Caco-2 (cell line): ENCODE measurements around the gene DIS3L2. TPM values are rescaled to one million over a fixed set of nuclear protein-coding genes. Genes with fewer than 3 reads are reported as not detected.
A peak's percentile ranks its signal among the peaks of the same experiment; 100 is the strongest.

Source experiments
- BruUV-seq: library from RNA; stranded (reverse); fragments of 400-500 nt; replicated peaks from 2 replicates; lab custom pipeline; 2021; lab: Mats Ljungman, UMichigan
- CTCF ChIA-PET: fragments of 300-600 bp; sonication (Branson Sonifier 250); formaldehyde crosslinking; loops from one replicate; lab custom pipeline; 2022; ENCODE audit warnings: antibody characterized with exemption; lab: Charles Lee
- POLR2A ChIA-PET: fragments of 300-600 bp; sonication (Branson Sonifier 250); formaldehyde crosslinking; loops from one replicate; lab custom pipeline; 2022; ENCODE audit warnings: antibody characterized with exemption; lab: Charles Lee
- DNase-seq, 2 experiments: peaks; one replicate each; pipeline versions ENCODE4 v3.0.0 to v3.0.0-alpha.2; 2020 to 2022
- H3K27me3 ChIP-seq: replicated peaks from 2 replicates; pipeline ENCODE4 v1.6.0; 2011; ENCODE audit warnings: low read length; ENCODE audit not compliant: control insufficient read depth, insufficient read depth
- H3K36me3 ChIP-seq: 2 replicates; pipeline ENCODE4 v1.5.1; 2011; ENCODE audit warnings: low read length; ENCODE audit not compliant: control insufficient read depth, insufficient read depth
- H3K4me1 ChIP-seq: fragments of 250-450 bp; sonication (Bioruptor Pico); 2 replicates; pipeline ENCODE4 v1.5.1; 2020; ENCODE audit warnings: mild to moderate bottlenecking
- H3K4me3 ChIP-seq: 2 replicates; pipeline ENCODE4 v1.5.1; 2011; ENCODE audit warnings: low read depth, mild to moderate bottlenecking, control low read depth, low read length
- H3K9me3 ChIP-seq: fragments of 250-450 bp; sonication (Bioruptor Pico); 2 replicates; pipeline ENCODE4 v1.5.1; 2020; ENCODE audit warnings: mild to moderate bottlenecking, moderate library complexity
- H3K27ac Mint-ChIP-seq: one replicate; pipeline ENCODE4 v1.8.0; 2022; ENCODE audit warnings: mixed read lengths; ENCODE audit not compliant: unreplicated experiment
- H3K27me3 Mint-ChIP-seq: one replicate; pipeline ENCODE4 v1.8.0; 2022; ENCODE audit warnings: mixed read lengths; ENCODE audit not compliant: insufficient read depth, unreplicated experiment
- H3K36me3 Mint-ChIP-seq: one replicate; pipeline ENCODE4 v1.8.0; 2022; ENCODE audit warnings: mild to moderate bottlenecking, mixed read lengths; ENCODE audit not compliant: insufficient read depth, unreplicated experiment
- H3K4me1 Mint-ChIP-seq: one replicate; pipeline ENCODE4 v1.8.0; 2022; ENCODE audit warnings: low read depth, mixed read lengths; ENCODE audit not compliant: unreplicated experiment
- H3K4me3 Mint-ChIP-seq: one replicate; pipeline ENCODE4 v1.8.0; 2022; ENCODE audit warnings: mild to moderate bottlenecking, moderate library complexity, mixed read lengths; ENCODE audit not compliant: unreplicated experiment
- H3K9me3 Mint-ChIP-seq: one replicate; pipeline ENCODE4 v1.8.0; 2022; ENCODE audit warnings: mixed read lengths; ENCODE audit not compliant: unreplicated experiment
- CTCF ChIP-seq, 2 experiments: fragments of 200-600 bp in 1 of 2; IDR thresholded peaks; 1 replicate in 1 of 2; 2 replicates in 1 of 2; pipeline versions ENCODE4 v1.5.1 to v1.8.0; 2011 to 2022; ENCODE audit warnings: antibody characterized with exemption in 1 of 2, control low read depth in 1 of 2, inconsistent platforms in 1 of 2, low read depth in 1 of 2, low read length in 1 of 2, mild to moderate bottlenecking in 1 of 2, moderate library complexity in 1 of 2; ENCODE audit not compliant: insufficient read depth in 1 of 2, severe bottlenecking in 1 of 2, unreplicated experiment in 1 of 2
- intact Hi-C: fragments of 100-400 bp; cut with micrococcal nuclease; formaldehyde crosslinking; loops from one replicate; pipeline ENCODE4 v1.10.0; 2022; ENCODE audit not compliant: unreplicated experiment
- total RNA-seq: library from RNA; stranded (reverse); gene quantifications from 2 replicates; pipeline ENCODE4 v1.2.3, GENCODE V29; 2022

DIS3L2 gene
- total RNA-seq, 1 experiment from 2014 or later: 15.5 TPM

- Histone ChIP-seq H3K9me3 (no peaks in the 10 kb centered on the region), H3K36me3 (no peaks in the 10 kb centered on the region), H3K4me3 (no peak overlapping the region), H3K27me3 (no peaks in the 10 kb centered on the region), H3K4me1 (peaks cover 6% of the 10 kb centered on the region)
- TF ChIP-seq CTCF (IDR thresholded peaks at IDR 0.05; ENCODE audit: insufficient read depth in 1 of 2, low read depth in 1 of 2, low read length in 1 of 2, severe bottlenecking in 1 of 2, unreplicated experiment in 1 of 2): no peak
- peak in 1 of 2 experiments; percentile 18 for DNase-seq
- ChIA-PET POLR2A (no interaction called here), CTCF (no interaction called here)
- Mint-ChIP-seq H3K9me3 (no peaks in the 10 kb centered on the region), H3K27me3 (no peaks in the 10 kb centered on the region), H3K36me3 (no peaks in the 10 kb centered on the region), H3K4me1 (no peaks in the 10 kb centered on the region), H3K4me3 (no peak overlapping the region), H3K27ac (no peak overlapping the region)
- intact Hi-C loops: no loop called here
- BruUV-seq: no TSS peak
These were observed 389.5 kb downstream of the DIS3L2 start for GRCh38 chr2:232350804-232351685.

- CTCF ChIA-PET: no interaction called here
- POLR2A ChIA-PET: no interaction called here
- no peaks in the 10 kb centered on the region for H3K4me1 Mint-ChIP-seq
- H3K9me3 Mint-ChIP-seq: no peaks in the 10 kb centered on the region
- H3K27me3 Mint-ChIP-seq: no peaks in the 10 kb centered on the region
- BruUV-seq: no TSS peak
- no peak overlapping the region for H3K4me3 ChIP-seq
- DNase-seq: peak in 1 of 2 experiments; percentile 2
- TF ChIP-seq CTCF (IDR thresholded peaks at IDR 0.05; ENCODE audit: insufficient read depth in 1 of 2, low read depth in 1 of 2, low read length in 1 of 2, severe bottlenecking in 1 of 2, unreplicated experiment in 1 of 2): no peak
- no peaks in the 10 kb centered on the region for H3K36me3 ChIP-seq
- intact Hi-C loops: no loop called here
- H3K4me3 Mint-ChIP-seq: no peak overlapping the region
- no peak overlapping the region for H3K27ac Mint-ChIP-seq
- peaks cover 6% of the 10 kb centered on the region for H3K4me1 ChIP-seq
- H3K36me3 Mint-ChIP-seq: no peaks in the 10 kb centered on the region
- no peaks in the 10 kb centered on the region for H3K27me3 ChIP-seq
- H3K9me3 ChIP-seq: no peaks in the 10 kb centered on the region
These were observed 390.4 kb downstream of the DIS3L2 start for GRCh38 chr2:232351686-232352510.

- intact Hi-C loops: no loop called here
- TF ChIP-seq CTCF (IDR thresholded peaks at IDR 0.05; ENCODE audit: insufficient read depth in 1 of 2, low read depth in 1 of 2, low read length in 1 of 2, severe bottlenecking in 1 of 2, unreplicated experiment in 1 of 2): no peak
- Mint-ChIP-seq H3K27ac (no peak overlapping the region), H3K27me3 (no peaks in the 10 kb centered on the region), H3K36me3 (no peaks in the 10 kb centered on the region), H3K4me1 (no peaks in the 10 kb centered on the region), H3K4me3 (no peak overlapping the region), H3K9me3 (no peaks in the 10 kb centered on the region)
- H3K4me3 ChIP-seq: no peak overlapping the region
- no TSS peak for BruUV-seq
- DNase-seq: peak in 1 of 2 experiments; percentile 19
- H3K36me3 ChIP-seq: no peaks in the 10 kb centered on the region
- ChIA-PET POLR2A (no interaction called here), CTCF (interaction anchor here (0.5 kb wide), 1 partner anchor 579 kb away, joined by 3 read pairs; no protein-coding TSS in a partner anchor)
- H3K4me1 ChIP-seq: peaks cover 6% of the 10 kb centered on the region
- H3K9me3 ChIP-seq: no peaks in the 10 kb centered on the region
- no peaks in the 10 kb centered on the region for H3K27me3 ChIP-seq
These were observed 391.1 kb downstream of the DIS3L2 start for GRCh38 chr2:232352511-232353091.
